ENCODE data around the gene DRAM1. TPM values are rescaled to one million over a fixed set of nuclear protein-coding genes. Genes with fewer than 3 reads are reported as not detected.

The DRAM1 gene
- total and polyA plus RNA-seq, 9 of the 15 experiments (the other 6 are each of a cell fraction or from before 2014, with no cell fraction given), result 1.4 to 4.3 (median 2.7) TPM

DNA sequence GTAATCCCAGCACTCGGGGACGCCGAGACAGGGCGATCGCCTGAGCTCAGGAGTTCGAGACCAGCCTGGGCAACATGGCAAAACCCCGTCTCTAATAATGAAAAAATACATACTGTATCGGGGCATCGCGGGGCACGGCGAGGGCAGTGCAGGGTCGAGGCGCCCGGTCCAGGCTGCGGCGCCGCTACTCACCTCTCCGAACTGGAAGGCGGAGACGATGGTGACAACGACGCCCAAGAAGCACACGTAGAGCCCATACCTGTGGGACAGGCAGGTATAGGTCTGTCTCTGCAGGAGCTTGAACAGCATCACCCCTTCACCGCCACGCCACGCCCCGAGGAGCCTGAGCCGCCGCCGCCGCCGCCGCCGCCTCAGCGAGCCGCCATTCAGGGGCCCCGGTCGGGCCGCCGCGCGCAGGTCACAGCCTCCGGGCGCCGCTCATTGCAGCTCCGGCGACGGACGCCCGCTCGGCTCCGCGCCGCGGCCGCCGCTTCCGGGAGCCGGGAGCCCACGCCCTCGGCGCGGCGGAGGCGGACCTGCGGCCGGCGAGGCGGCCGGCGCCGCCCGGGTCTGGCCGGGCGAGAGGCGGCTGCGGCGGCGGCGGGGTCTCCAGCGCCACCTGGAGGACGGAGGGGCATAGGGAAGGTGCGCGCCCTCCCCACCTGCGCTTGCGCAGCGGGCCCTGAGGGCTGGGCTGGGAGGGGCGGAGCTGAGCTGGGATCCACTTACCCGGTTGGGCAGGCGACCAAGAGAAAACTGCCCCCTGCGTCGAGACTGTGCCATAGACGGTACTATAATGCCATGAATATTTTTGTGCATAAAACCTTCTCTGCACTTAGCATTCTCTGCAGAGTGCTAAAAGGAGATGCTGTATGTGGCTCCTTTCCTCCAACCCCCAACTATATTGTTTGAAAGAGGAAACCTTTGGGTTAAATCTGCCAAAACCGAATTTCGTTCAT is 46.7 kb upstream of the DRAM1 start, which contains the start of gene GNPTAB (continued):
- TF ChIP-seq CCNT2 (IDR thresholded peaks at IDR 0.05; ENCODE audit: borderline replicate concordance, extremely low read depth, insufficient read length, low read depth, low read length), result peak; percentile 62
- TF ChIP-seq MAFG (tag; conservative IDR thresholded peaks at IDR 0.05), result no peak
- TF ChIP-seq, protein P1, sequence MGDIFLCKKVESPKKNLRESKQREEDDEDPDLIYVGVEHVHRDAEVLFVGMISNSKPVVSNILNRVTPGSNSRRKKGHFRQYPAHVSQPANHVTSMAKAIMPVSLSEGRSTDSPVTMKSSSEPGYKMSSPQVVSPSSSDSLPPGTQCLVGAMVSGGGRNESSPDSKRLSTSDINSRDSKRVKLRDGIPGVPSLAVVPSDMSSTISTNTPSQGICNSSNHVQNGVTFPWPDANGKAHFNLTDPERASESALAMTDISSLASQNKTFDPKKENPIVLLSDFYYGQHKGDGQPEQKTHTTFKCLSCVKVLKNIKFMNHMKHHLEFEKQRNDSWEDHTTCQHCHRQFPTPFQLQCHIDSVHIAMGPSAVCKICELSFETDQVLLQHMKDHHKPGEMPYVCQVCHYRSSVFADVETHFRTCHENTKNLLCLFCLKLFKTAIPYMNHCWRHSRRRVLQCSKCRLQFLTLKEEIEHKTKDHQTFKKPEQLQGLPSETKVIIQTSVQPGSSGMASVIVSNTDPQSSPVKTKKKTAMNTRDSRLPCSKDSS (IDR thresholded peaks at IDR 0.05; ENCODE audit: low read depth, partially characterized antibody), result no peak
- TF ChIP-seq ELF1 (tag; IDR thresholded peaks at IDR 0.05), result peak; percentile 84
- peak; percentile 20; the same call in 1 of the 2 replicates for TF ChIP-seq CREB1 (IDR thresholded peaks at IDR 0.05)
- TF ChIP-seq CREB1 (CRISPR knock-in tag; IDR thresholded peaks at IDR 0.05), result peak; percentile 13; the same call in 1 of the 2 replicates
- TF ChIP-seq, protein P2, sequence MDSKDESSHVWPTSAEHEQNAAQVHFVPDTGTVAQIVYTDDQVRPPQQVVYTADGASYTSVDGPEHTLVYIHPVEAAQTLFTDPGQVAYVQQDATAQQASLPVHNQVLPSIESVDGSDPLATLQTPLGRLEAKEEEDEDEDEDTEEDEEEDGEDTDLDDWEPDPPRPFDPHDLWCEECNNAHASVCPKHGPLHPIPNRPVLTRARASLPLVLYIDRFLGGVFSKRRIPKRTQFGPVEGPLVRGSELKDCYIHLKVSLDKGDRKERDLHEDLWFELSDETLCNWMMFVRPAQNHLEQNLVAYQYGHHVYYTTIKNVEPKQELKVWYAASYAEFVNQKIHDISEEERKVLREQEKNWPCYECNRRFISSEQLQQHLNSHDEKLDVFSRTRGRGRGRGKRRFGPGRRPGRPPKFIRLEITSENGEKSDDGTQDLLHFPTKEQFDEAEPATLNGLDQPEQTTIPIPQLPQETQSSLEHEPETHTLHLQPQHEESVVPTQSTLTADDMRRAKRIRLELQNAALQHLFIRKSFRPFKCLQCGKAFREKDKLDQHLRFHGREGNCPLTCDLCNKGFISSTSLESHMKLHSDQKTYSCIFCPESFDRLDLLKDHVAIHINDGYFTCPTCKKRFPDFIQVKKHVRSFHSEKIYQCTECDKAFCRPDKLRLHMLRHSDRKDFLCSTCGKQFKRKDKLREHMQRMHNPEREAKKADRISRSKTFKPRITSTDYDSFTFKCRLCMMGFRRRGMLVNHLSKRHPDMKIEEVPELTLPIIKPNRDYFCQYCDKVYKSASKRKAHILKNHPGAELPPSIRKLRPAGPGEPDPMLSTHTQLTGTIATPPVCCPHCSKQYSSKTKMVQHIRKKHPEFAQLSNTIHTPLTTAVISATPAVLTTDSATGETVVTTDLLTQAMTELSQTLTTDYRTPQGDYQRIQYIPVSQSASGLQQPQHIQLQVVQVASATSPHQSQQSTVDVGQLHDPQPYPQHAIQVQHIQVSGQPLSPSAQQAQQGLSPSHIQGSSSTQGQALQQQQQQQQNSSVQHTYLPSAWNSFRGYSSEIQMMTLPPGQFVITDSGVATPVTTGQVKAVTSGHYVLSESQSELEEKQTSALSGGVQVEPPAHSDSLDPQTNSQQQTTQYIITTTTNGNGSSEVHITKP (IDR thresholded peaks at IDR 0.05; ENCODE audit: partially characterized antibody), result no peak
- no peak for TF ChIP-seq RFX1 (IDR thresholded peaks at IDR 0.05)
- TF ChIP-seq STAT5A (IDR thresholded peaks at IDR 0.05; ENCODE audit: borderline replicate concordance, low read length), result no peak
- no peak for TF ChIP-seq NUFIP1 (IDR thresholded peaks at IDR 0.05; ENCODE audit: partially characterized antibody)
- TF ChIP-seq SIX5 (IDR thresholded peaks at IDR 0.05; ENCODE audit: borderline replicate concordance in 1 of 2, insufficient read depth in 1 of 2, low read depth in 1 of 2, low read length in 2 of 2), result no peak
- TF ChIP-seq NONO (IDR thresholded peaks at IDR 0.05; ENCODE audit: low read depth in 2 of 2, low read length in 1 of 2), result peak; percentile 27 to 87
- no peak for TF ChIP-seq EP400 (IDR thresholded peaks at IDR 0.05)
- TF ChIP-seq ZBTB17 (CRISPR knock-in tag; IDR thresholded peaks at IDR 0.05), result no peak
- TF ChIP-seq ZNF311 (CRISPR knock-in tag; IDR thresholded peaks at IDR 0.05), result no peak
- TF ChIP-seq, protein P3, sequence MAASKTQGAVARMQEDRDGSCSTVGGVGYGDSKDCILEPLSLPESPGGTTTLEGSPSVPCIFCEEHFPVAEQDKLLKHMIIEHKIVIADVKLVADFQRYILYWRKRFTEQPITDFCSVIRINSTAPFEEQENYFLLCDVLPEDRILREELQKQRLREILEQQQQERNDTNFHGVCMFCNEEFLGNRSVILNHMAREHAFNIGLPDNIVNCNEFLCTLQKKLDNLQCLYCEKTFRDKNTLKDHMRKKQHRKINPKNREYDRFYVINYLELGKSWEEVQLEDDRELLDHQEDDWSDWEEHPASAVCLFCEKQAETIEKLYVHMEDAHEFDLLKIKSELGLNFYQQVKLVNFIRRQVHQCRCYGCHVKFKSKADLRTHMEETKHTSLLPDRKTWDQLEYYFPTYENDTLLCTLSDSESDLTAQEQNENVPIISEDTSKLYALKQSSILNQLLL (CRISPR knock-in tag; IDR thresholded peaks at IDR 0.05; ENCODE audit: borderline replicate concordance), result no peak
- TF ChIP-seq FOXK1 (CRISPR knock-in tag; IDR thresholded peaks at IDR 0.05; ENCODE audit: borderline replicate concordance), result no peak
- TF ChIP-seq, protein P4, sequence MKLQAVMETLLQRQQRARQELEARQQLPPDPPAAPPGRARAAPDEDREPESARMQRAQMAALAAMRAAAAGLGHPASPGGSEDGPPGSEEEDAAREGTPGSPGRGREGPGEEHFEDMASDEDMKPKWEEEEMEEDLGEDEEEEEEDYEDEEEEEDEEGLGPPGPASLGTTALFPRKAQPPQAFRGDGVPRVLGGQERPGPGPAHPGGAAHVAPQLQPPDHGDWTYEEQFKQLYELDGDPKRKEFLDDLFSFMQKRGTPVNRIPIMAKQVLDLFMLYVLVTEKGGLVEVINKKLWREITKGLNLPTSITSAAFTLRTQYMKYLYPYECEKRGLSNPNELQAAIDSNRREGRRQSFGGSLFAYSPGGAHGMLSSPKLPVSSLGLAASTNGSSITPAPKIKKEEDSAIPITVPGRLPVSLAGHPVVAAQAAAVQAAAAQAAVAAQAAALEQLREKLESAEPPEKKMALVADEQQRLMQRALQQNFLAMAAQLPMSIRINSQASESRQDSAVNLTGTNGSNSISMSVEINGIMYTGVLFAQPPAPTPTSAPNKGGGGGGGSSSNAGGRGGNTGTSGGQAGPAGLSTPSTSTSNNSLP (IDR thresholded peaks at IDR 0.05; ENCODE audit: borderline replicate concordance, low read depth, low read length), result no peak

Data from K562 (cell line).